GM18951 (cell line): Measurements from ENCODE around the gene LILRB5.
"Not testable (repeated sequence)": the region's sequence is repeated elsewhere in the genome, so short reads cannot be mapped to it uniquely, and the experiment has no call there.

Source experiments
- POLR2A ChIP-seq: IDR thresholded peaks from 4 replicates; pipeline ENCODE4 v1.6.1; 2011; ENCODE audit warnings: mild to moderate bottlenecking; ENCODE audit not compliant: insufficient read length, insufficient read depth; ENCODE audit errors: extremely low read depth
- in situ Hi-C: fragments of 300-500 bp; cut with MboI; formaldehyde crosslinking; loops from one replicate; pipeline ENCODE4 v1.12.0; 2022; ENCODE audit warnings: low sequenced_read_pairs, mixed read lengths, inconsistent platforms; ENCODE audit not compliant: unreplicated experiment

LILRB5 gene

GRCh38 chr19:54262066-54262465, 5.0 kb upstream of the LILRB5 start:
- in situ Hi-C loops, result no loop called here
- TF ChIP-seq POLR2A, result no peak

- in situ Hi-C loops, result no loop called here
- TF ChIP-seq POLR2A, result no peak
Observed at GRCh38 chr19:54256250-54257115, 590 bp downstream of the LILRB5 start.

- in situ Hi-C loops, result no loop called here
- TF ChIP-seq POLR2A, result no peak
Observed at GRCh38 chr19:54255105-54255775, 1.8 kb downstream of the LILRB5 start.

GRCh38 chr19:54254195-54254906, 2.7 kb downstream of the LILRB5 start:
- no peak for TF ChIP-seq POLR2A
- in situ Hi-C loops, result no loop called here

- in situ Hi-C loops, result no loop called here
Observed at GRCh38 chr19:54253331-54254194, 3.5 kb downstream of the LILRB5 start.

GRCh38 chr19:54252845-54253244, 4.2 kb downstream of the LILRB5 start:
- in situ Hi-C loops, result no loop called here
- TF ChIP-seq POLR2A, result no peak

More at GRCh38 chr19:54253331-54254194, 3.5 kb downstream of the LILRB5 start:
- no peak for TF ChIP-seq POLR2A

- TF ChIP-seq POLR2A, result no peak
- in situ Hi-C loops, result no loop called here
Observed at GRCh38 chr19:54252243-54252642, 4.8 kb downstream of the LILRB5 start.

GRCh38 chr19:54248016-54248601, 9.0 kb downstream of the LILRB5 start:
- no peak for TF ChIP-seq POLR2A
- in situ Hi-C loops, result no loop called here

- in situ Hi-C loops, result no loop called here
- TF ChIP-seq POLR2A, result no peak
Observed at GRCh38 chr19:54247106-54247930, 9.8 kb downstream of the LILRB5 start.

GRCh38 chr19:54245936-54246335, 11.1 kb downstream of the LILRB5 start:
- in situ Hi-C loops, result no loop called here
- no peak for TF ChIP-seq POLR2A

- in situ Hi-C loops, result not testable (repeated sequence)
Observed at GRCh38 chr19:54243809-54244208, 13.3 kb downstream of the LILRB5 start.

- in situ Hi-C loops, result not testable (repeated sequence)
Observed at GRCh38 chr19:54242646-54243045, 14.4 kb downstream of the LILRB5 start, which contains the start of gene LILRA6. Gene LILRA6 (minus strand): TSS chr19:54242790.

- in situ Hi-C loops, result not testable (repeated sequence)
Observed at GRCh38 chr19:54242234-54242633, 14.8 kb downstream of the LILRB5 start.

GRCh38 chr19:54240372-54241336, 16.4 kb downstream of the LILRB5 start:
- in situ Hi-C loops, result not testable (repeated sequence)

- in situ Hi-C loops, result loop anchor here (10.0 kb wide), 1 partner anchor 65 kb away; the partner anchor contains the start of gene TMC4
Observed at GRCh38 chr19:54239491-54240371, 17.3 kb downstream of the LILRB5 start.
